Astrocyte of the spinal cord (primary cell): ENCODE data around the gene SHLD1.

Source experiments
- DNase-seq: peaks from one replicate; pipeline ENCODE4 v3.0.0; 2011; ENCODE audit warnings: low read depth, low spot score
- H3K4me3 ChIP-seq: 2 replicates; pipeline ENCODE4 v1.5.1; 2011; ENCODE audit warnings: low read depth, mild to moderate bottlenecking, low read length, moderate library complexity
- CTCF ChIP-seq: IDR thresholded peaks from 2 replicates; pipeline ENCODE4 v1.5.1; 2012; ENCODE audit warnings: low read depth, mild to moderate bottlenecking, low read length, inconsistent platforms
- in situ Hi-C: cut with HindIII; loops from 2 replicates; pipeline ENCODE4 v1.10.0; 2017; ENCODE audit warnings: low sequenced_read_pairs

SHLD1 gene

GRCh38 chr20:5786930-5787795 is 37.0 kb downstream of the SHLD1 start:
- in situ Hi-C loops: no loop called here
- peak; percentile 76 for DNase-seq
- no peak for TF ChIP-seq CTCF
- H3K4me3 ChIP-seq: no peak overlapping the region

GRCh38 chr20:5787796-5788165 is 37.6 kb downstream of the SHLD1 start:
- DNase-seq: no peak

DNA sequence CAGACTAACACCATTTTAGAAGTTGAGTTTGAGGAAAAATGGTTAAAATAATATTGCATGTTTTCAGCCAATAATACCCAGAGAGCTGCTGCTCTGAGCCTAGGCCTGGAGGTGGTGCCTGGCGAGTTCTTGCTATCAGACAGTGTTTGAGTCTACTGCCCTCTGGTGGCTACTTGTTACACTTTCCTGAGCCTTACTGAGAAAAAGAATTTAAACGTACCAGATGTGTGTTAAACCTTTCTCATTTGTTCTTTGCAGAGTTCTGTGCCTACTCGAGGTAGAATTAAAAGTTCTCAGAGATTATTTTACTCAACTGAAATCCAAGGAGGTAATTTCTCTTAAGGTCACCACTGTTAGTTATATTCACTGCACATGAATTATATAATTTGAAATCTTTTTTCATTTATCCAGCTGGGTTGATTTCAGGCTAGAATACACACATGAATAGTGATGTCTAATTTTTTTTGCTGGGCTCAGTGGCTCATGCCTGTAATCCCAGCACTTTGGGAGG is 38.2 kb downstream of the SHLD1 start:
- no peak overlapping the region for H3K4me3 ChIP-seq
- peak; percentile 80 for TF ChIP-seq CTCF
- in situ Hi-C loops: no loop called here
- peak; percentile 88 for DNase-seq

More at GRCh38 chr20:5787796-5788165, 37.6 kb downstream of the SHLD1 start:
- in situ Hi-C loops: no loop called here
- no peak overlapping the region for H3K4me3 ChIP-seq
- no peak for TF ChIP-seq CTCF

GRCh38 chr20:5789827-5790226 is 39.6 kb downstream of the SHLD1 start:
- in situ Hi-C loops: no loop called here
- H3K4me3 ChIP-seq: no peak overlapping the region
- TF ChIP-seq CTCF: no peak
- DNase-seq: no peak

DNA sequence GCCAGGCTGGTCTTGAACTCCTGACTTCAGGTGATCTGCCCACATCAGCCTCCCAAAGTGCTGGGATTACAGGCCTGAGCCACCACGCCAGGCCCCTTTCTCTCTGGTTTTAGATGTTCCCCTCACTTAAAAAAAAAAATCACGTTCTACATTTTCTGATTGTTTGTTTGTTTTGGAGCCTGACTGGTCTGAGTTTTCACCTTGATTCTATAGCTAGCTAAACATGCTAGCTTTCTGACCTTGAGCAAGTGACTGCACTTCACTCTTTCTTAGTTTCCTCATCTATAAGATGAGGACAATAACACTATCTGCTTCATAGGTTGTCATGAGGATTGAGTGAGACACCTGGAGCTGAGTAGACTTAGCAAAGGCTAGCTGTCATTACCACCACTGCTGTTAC is 43.7 kb downstream of the SHLD1 start:
- no peak overlapping the region for H3K4me3 ChIP-seq
- TF ChIP-seq CTCF: no peak
- no peak for DNase-seq
- in situ Hi-C loops: no loop called here

DNA sequence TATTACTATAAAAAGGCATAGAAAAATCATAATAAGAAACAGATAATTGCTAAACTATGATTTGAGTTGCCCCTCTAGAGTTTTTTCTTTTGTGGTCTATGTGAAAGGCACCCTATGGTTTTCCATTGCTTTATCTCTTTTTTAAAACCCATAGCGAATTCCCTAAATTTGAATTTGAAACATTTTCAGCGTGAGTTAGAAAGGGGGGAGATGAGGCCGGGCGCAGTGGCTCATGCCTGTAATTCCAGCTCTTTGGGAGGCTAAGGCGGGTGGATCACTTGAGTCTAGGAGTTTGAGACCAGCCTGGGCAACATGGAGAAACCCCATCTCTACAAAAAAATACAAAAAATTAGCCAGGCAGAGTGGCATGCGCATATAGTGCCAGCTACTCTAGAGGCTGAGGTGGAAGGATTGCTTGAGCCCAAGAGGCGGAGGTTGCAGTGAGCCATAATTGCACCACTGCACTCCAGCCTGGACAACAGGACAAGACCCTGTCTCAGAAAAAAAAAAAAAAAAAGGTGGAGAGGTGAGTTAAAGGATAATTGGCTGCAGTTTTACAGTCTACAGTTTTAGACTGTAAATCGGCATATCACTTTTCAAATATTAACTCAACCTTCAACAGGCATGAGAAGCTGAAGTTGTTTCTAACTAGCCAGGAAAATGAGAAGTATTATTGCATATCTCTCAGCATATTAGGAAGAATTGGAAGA is 46.3 kb downstream of the SHLD1 start:
- no peak overlapping the region for H3K4me3 ChIP-seq
- in situ Hi-C loops: no loop called here
- no peak for DNase-seq
- no peak for TF ChIP-seq CTCF
